ENCODE data around the gene ISYNA1. TPM values are rescaled to one million over a fixed set of nuclear protein-coding genes. Genes with fewer than 3 reads are reported as not detected.

The ISYNA1 gene
- total RNA-seq, 1 experiment from 2014 or later, result 129 TPM

DNA sequence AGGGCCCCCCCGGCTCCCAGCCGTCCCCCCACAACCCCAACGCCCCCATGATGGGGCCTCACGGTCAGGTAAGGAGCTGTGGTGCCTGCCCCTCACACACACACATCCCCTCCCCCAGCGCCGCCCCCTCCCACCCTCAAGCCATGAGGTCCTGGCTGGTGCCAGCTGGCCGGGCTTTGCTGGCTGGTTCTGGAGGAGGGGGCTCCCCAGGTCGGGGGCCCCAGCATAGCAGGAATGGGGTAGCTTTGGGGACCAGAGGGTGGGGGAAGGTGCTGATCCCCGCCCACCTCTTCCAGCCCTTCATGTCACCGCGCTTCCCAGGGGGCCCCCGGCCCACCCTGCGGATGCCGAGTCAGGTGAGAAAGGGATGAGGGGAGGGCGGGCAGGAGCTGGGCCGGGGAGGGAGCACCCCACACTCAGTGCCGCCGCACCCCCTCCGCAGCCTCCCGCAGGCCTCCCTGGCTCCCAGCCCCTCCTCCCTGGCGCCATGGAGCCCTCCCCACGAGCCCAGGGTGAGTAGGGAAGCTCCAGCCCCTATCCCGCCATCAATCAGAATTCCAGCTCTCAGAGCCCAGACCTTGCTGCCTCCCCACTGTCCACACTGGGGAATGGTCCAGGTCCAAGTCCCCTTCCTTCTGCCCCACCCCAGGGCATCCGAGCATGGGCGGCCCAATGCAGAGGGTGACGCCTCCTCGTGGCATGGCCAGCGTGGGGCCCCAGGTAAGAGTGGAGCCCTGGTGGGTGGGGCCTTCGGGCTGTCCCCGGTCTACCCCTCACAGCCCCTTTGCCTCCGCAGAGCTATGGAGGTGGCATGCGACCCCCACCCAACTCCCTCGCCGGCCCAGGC lies 6.4 kb downstream of the ISYNA1 start:
- Histone ChIP-seq H3F3A (ENCODE audit: insufficient read depth, low read depth) (peaks cover 29% of the 10 kb centered on the region; the same call in 1 of the 2 replicates), H3K4me1 (replicated peaks; ENCODE audit: insufficient read depth) (peaks cover 5% of the 10 kb centered on the region; the same call in 1 of the 2 replicates), H3K36me3 (ENCODE audit: low read depth) (no peaks in the 10 kb centered on the region; the same call in 1 of the 2 replicates), H3K4me2 (no peak overlapping the region), H3K27me3 (ENCODE audit: insufficient read depth, low read depth) (no peaks in the 10 kb centered on the region), H3K9me3 (ENCODE audit: insufficient read depth, low read depth) (no peaks in the 10 kb centered on the region), H3K27ac (no peak overlapping the region), H4K20me1 (ENCODE audit: insufficient read depth) (peaks cover 9% of the 10 kb centered on the region; the same call in 1 of the 2 replicates), H3K9me2 (ENCODE audit: insufficient read depth) (no peaks in the 10 kb centered on the region), H3K79me2 (ENCODE audit: low read depth) (peaks cover 7% of the 10 kb centered on the region; the same call in 1 of the 2 replicates), H2AFZ (no peak overlapping the region), H3K4me3 (no peak overlapping the region)
- BruUV-seq (replicated peaks), result no TSS peak
- ChIA-PET POLR2A (ENCODE audit: unreplicated experiment) (no interaction called here), CTCF (no interaction called here)
- intact Hi-C loops (cut with micrococcal nuclease; ENCODE audit: unreplicated experiment), result no loop called here
- TF ChIP-seq, protein P1, sequence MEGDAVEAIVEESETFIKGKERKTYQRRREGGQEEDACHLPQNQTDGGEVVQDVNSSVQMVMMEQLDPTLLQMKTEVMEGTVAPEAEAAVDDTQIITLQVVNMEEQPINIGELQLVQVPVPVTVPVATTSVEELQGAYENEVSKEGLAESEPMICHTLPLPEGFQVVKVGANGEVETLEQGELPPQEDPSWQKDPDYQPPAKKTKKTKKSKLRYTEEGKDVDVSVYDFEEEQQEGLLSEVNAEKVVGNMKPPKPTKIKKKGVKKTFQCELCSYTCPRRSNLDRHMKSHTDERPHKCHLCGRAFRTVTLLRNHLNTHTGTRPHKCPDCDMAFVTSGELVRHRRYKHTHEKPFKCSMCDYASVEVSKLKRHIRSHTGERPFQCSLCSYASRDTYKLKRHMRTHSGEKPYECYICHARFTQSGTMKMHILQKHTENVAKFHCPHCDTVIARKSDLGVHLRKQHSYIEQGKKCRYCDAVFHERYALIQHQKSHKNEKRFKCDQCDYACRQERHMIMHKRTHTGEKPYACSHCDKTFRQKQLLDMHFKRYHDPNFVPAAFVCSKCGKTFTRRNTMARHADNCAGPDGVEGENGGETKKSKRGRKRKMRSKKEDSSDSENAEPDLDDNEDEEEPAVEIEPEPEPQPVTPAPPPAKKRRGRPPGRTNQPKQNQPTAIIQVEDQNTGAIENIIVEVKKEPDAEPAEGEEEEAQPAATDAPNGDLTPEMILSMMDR (conservative IDR thresholded peaks at IDR 0.05), result no peak
- no peak for TF ChIP-seq EZH2 (IDR thresholded peaks at IDR 0.05; ENCODE audit: low read depth)
- DNase-seq, result no peak

DNA sequence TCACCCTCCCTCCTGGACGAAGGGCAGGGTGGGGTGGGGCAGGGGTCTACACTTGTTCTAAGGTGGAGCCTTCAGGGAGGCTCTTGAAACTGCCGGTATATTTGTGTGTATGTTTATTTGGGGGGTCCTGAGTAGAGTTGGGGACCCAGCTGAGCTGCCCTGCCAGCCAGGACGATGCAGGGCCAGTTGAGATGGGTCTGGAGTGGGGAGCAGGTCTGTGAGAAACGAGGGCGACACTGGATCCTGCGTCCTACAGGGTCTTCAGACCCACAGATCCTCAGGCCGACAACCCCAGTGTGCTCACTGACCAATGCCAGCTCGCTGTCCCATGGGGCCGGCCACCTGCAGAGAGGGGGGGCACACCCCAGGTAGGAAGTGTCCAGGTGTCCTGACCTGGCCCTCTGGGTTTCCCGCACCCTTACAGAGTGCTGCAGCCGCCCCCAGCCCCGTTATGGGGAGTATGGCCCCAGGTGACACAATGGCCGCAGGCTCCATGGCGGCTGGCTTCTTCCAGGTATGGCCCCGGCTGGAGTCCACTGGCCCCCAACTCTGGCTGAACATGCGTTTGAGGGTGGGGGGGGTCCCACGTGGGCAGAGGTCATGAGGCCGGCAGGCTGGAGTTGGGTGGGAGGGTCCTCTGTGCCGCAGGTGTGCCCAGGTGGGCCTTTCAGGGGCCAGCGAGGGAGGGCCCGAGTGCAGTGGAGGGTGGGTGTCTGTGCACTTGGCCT lies 7.4 kb downstream of the ISYNA1 start:
- DNase-seq, result no peak
- H3K36me3 ChIP-seq (ENCODE audit: low read depth), result no peaks in the 10 kb centered on the region; the same call in 1 of the 2 replicates
- H3K79me2 ChIP-seq (ENCODE audit: low read depth), result no peaks in the 10 kb centered on the region
- no peaks in the 10 kb centered on the region for H3K9me3 ChIP-seq (ENCODE audit: insufficient read depth, low read depth)
- no peaks in the 10 kb centered on the region for H3K4me1 ChIP-seq (replicated peaks; ENCODE audit: insufficient read depth)
- CTCF ChIA-PET, result no interaction called here
- H4K20me1 ChIP-seq (ENCODE audit: insufficient read depth), result peaks cover 16% of the 10 kb centered on the region; the same call in 1 of the 2 replicates
- no peak overlapping the region for H3K4me3 ChIP-seq
- no peak overlapping the region for H3K4me2 ChIP-seq
- intact Hi-C loops (cut with micrococcal nuclease; ENCODE audit: unreplicated experiment), result no loop called here
- BruUV-seq (replicated peaks), result no TSS peak
- no peak overlapping the region for H2AFZ ChIP-seq
- no peak for TF ChIP-seq EZH2 (IDR thresholded peaks at IDR 0.05; ENCODE audit: low read depth)
- TF ChIP-seq, protein P1 (conservative IDR thresholded peaks at IDR 0.05), result no peak
- H3K27me3 ChIP-seq (ENCODE audit: insufficient read depth, low read depth), result no peaks in the 10 kb centered on the region
- H3K27ac ChIP-seq, result no peak overlapping the region
- POLR2A ChIA-PET (ENCODE audit: unreplicated experiment), result no interaction called here
- no peaks in the 10 kb centered on the region for H3K9me2 ChIP-seq (ENCODE audit: insufficient read depth)
- peaks cover 19% of the 10 kb centered on the region; the same call in 1 of the 2 replicates for H3F3A ChIP-seq (ENCODE audit: insufficient read depth, low read depth)

GRCh38 chr19:18429717-18430416 lies 8.1 kb downstream of the ISYNA1 start:
- H3K79me2 ChIP-seq (ENCODE audit: low read depth), result no peaks in the 10 kb centered on the region
- H3K4me1 ChIP-seq (replicated peaks; ENCODE audit: insufficient read depth), result no peaks in the 10 kb centered on the region
- H2AFZ ChIP-seq, result no peak overlapping the region
- no peak for DNase-seq
- POLR2A ChIA-PET (ENCODE audit: unreplicated experiment), result no interaction called here
- peaks cover 13% of the 10 kb centered on the region; the same call in 1 of the 2 replicates for H3F3A ChIP-seq (ENCODE audit: insufficient read depth, low read depth)
- CTCF ChIA-PET, result no interaction called here
- H3K36me3 ChIP-seq (ENCODE audit: low read depth), result no peaks in the 10 kb centered on the region; the same call in 1 of the 2 replicates
- intact Hi-C loops (cut with micrococcal nuclease; ENCODE audit: unreplicated experiment), result no loop called here
- BruUV-seq (replicated peaks), result no TSS peak
- no peak overlapping the region for H3K4me2 ChIP-seq
- no peak for TF ChIP-seq EZH2 (IDR thresholded peaks at IDR 0.05; ENCODE audit: low read depth)
- peaks cover 21% of the 10 kb centered on the region; the same call in 1 of the 2 replicates for H4K20me1 ChIP-seq (ENCODE audit: insufficient read depth)
- no peak overlapping the region for H3K27ac ChIP-seq
- no peaks in the 10 kb centered on the region for H3K9me2 ChIP-seq (ENCODE audit: insufficient read depth)
- H3K4me3 ChIP-seq, result no peak overlapping the region
- H3K9me3 ChIP-seq (ENCODE audit: insufficient read depth, low read depth), result no peaks in the 10 kb centered on the region
- H3K27me3 ChIP-seq (ENCODE audit: insufficient read depth, low read depth), result no peaks in the 10 kb centered on the region
